ENCODE measurements around the gene TARBP2. TPM values are rescaled to one million over a fixed set of nuclear protein-coding genes. Genes with fewer than 3 reads are reported as not detected.

TARBP2 gene
- total and polyA plus RNA-seq, 9 donors: 24.0 to 31.6 (median 26.2) TPM

- no peak overlapping the region for H3K27ac ChIP-seq (ENCODE audit: low read length)
- H3K4me3 ChIP-seq (ENCODE audit: low read length): no peak overlapping the region
- 80% methylated on average over 1 of the region's 6 CpGs for WGBS (ENCODE audit: insufficient coverage)
- H3K36me3 ChIP-seq (ENCODE audit: control insufficient read depth, insufficient read depth, low read length): peaks cover 77% of the 10 kb centered on the region
- no peaks in the 10 kb centered on the region for H3K27me3 ChIP-seq (ENCODE audit: control insufficient read depth, insufficient read depth, low read length)
- no peak for DNase-seq
- no peaks in the 10 kb centered on the region for H3K9me3 ChIP-seq (replicated peaks; ENCODE audit: control insufficient read depth, low read depth, low read length)
- peaks cover 1% of the 10 kb centered on the region for H3K4me1 ChIP-seq (ENCODE audit: control insufficient read depth, insufficient read depth, low read length)
Observed at GRCh38 chr12:53513712-53514410, 12.8 kb downstream of the TARBP2 start.

- 79% methylated on average over 2 of the region's 6 CpGs for WGBS (ENCODE audit: insufficient coverage)
Observed at GRCh38 chr12:53514628-53515290, 13.7 kb downstream of the TARBP2 start.

GRCh38 chr12:53515291-53515680 is 14.2 kb downstream of the TARBP2 start:
- Histone ChIP-seq H3K4me3 (ENCODE audit: low read length) (no peak overlapping the region), H3K27me3 (ENCODE audit: control insufficient read depth, insufficient read depth, low read length) (no peaks in the 10 kb centered on the region), H3K27ac (ENCODE audit: low read length) (no peak overlapping the region), H3K36me3 (ENCODE audit: control insufficient read depth, insufficient read depth, low read length) (peaks cover 80% of the 10 kb centered on the region), H3K4me1 (ENCODE audit: control insufficient read depth, insufficient read depth, low read length) (no peaks in the 10 kb centered on the region), H3K9me3 (replicated peaks; ENCODE audit: control insufficient read depth, low read depth, low read length) (no peaks in the 10 kb centered on the region)
- DNase-seq: no peak
- no CpG with 5 or more reads among the region's 2 CpGs for WGBS (ENCODE audit: insufficient coverage)

More at GRCh38 chr12:53514628-53515290, 13.7 kb downstream of the TARBP2 start:
- peaks cover 78% of the 10 kb centered on the region for H3K36me3 ChIP-seq (ENCODE audit: control insufficient read depth, insufficient read depth, low read length)
- no peak overlapping the region for H3K4me3 ChIP-seq (ENCODE audit: low read length)
- no peaks in the 10 kb centered on the region for H3K27me3 ChIP-seq (ENCODE audit: control insufficient read depth, insufficient read depth, low read length)
- H3K9me3 ChIP-seq (replicated peaks; ENCODE audit: control insufficient read depth, low read depth, low read length): no peaks in the 10 kb centered on the region
- no peaks in the 10 kb centered on the region for H3K4me1 ChIP-seq (ENCODE audit: control insufficient read depth, insufficient read depth, low read length)
- DNase-seq: no peak
- no peak overlapping the region for H3K27ac ChIP-seq (ENCODE audit: low read length)

- no peaks in the 10 kb centered on the region for H3K4me1 ChIP-seq (ENCODE audit: control insufficient read depth, insufficient read depth, low read length)
- H3K27me3 ChIP-seq (ENCODE audit: control insufficient read depth, insufficient read depth, low read length): no peaks in the 10 kb centered on the region
- WGBS (ENCODE audit: insufficient coverage): 93% methylated on average over 11 of the region's 13 CpGs
- no peaks in the 10 kb centered on the region for H3K9me3 ChIP-seq (replicated peaks; ENCODE audit: control insufficient read depth, low read depth, low read length)
- no peak for DNase-seq
- no peak overlapping the region for H3K27ac ChIP-seq (ENCODE audit: low read length)
- H3K4me3 ChIP-seq (ENCODE audit: low read length): no peak overlapping the region
- peaks cover 72% of the 10 kb centered on the region for H3K36me3 ChIP-seq (ENCODE audit: control insufficient read depth, insufficient read depth, low read length)
Observed at GRCh38 chr12:53516758-53517455, 15.8 kb downstream of the TARBP2 start.

GRCh38 chr12:53518381-53518780 is 17.3 kb downstream of the TARBP2 start:
- WGBS (ENCODE audit: insufficient coverage): 89% methylated on average over 5 of the region's 5 CpGs
- no peaks in the 10 kb centered on the region for H3K4me1 ChIP-seq (ENCODE audit: control insufficient read depth, insufficient read depth, low read length)
- H3K9me3 ChIP-seq (replicated peaks; ENCODE audit: control insufficient read depth, low read depth, low read length): no peaks in the 10 kb centered on the region
- H3K4me3 ChIP-seq (ENCODE audit: low read length): no peak overlapping the region
- DNase-seq: no peak
- H3K27me3 ChIP-seq (ENCODE audit: control insufficient read depth, insufficient read depth, low read length): no peaks in the 10 kb centered on the region
- peaks cover 71% of the 10 kb centered on the region for H3K36me3 ChIP-seq (ENCODE audit: control insufficient read depth, insufficient read depth, low read length)
- no peak overlapping the region for H3K27ac ChIP-seq (ENCODE audit: low read length)

GRCh38 chr12:53523131-53523530 is 22.0 kb downstream of the TARBP2 start:
- Histone ChIP-seq H3K4me3 (ENCODE audit: low read length) (no peak overlapping the region), H3K27me3 (ENCODE audit: control insufficient read depth, insufficient read depth, low read length) (no peaks in the 10 kb centered on the region), H3K4me1 (ENCODE audit: control insufficient read depth, insufficient read depth, low read length) (no peaks in the 10 kb centered on the region), H3K36me3 (ENCODE audit: control insufficient read depth, insufficient read depth, low read length) (peaks cover 57% of the 10 kb centered on the region), H3K9me3 (replicated peaks; ENCODE audit: control insufficient read depth, low read depth, low read length) (no peaks in the 10 kb centered on the region), H3K27ac (ENCODE audit: low read length) (no peak overlapping the region)
- no peak for DNase-seq
- no CpG with 5 or more reads among the region's 3 CpGs for WGBS (ENCODE audit: insufficient coverage)

GRCh38 chr12:53524476-53524875 is 23.4 kb downstream of the TARBP2 start:
- WGBS (ENCODE audit: insufficient coverage): 94% methylated on average over 7 of the region's 13 CpGs
- Histone ChIP-seq H3K9me3 (replicated peaks; ENCODE audit: control insufficient read depth, low read depth, low read length) (no peaks in the 10 kb centered on the region), H3K36me3 (ENCODE audit: control insufficient read depth, insufficient read depth, low read length) (peaks cover 52% of the 10 kb centered on the region)

GRCh38 chr12:53530061-53530460 is 29.0 kb downstream of the TARBP2 start:
- Histone ChIP-seq H3K36me3 (ENCODE audit: control insufficient read depth, insufficient read depth, low read length) (peaks cover 55% of the 10 kb centered on the region), H3K27me3 (ENCODE audit: control insufficient read depth, insufficient read depth, low read length) (no peaks in the 10 kb centered on the region), H3K27ac (ENCODE audit: low read length) (no peak overlapping the region), H3K4me3 (ENCODE audit: low read length) (no peak overlapping the region), H3K4me1 (ENCODE audit: control insufficient read depth, insufficient read depth, low read length) (no peaks in the 10 kb centered on the region), H3K9me3 (replicated peaks; ENCODE audit: control insufficient read depth, low read depth, low read length) (no peaks in the 10 kb centered on the region)
- DNase-seq: no peak
- WGBS (ENCODE audit: insufficient coverage): 94% methylated on average over 2 of the region's 2 CpGs

More at GRCh38 chr12:53524476-53524875, 23.4 kb downstream of the TARBP2 start:
- DNase-seq: no peak
- Histone ChIP-seq H3K27ac (ENCODE audit: low read length) (no peak overlapping the region), H3K27me3 (ENCODE audit: control insufficient read depth, insufficient read depth, low read length) (no peaks in the 10 kb centered on the region), H3K4me3 (ENCODE audit: low read length) (no peak overlapping the region), H3K4me1 (ENCODE audit: control insufficient read depth, insufficient read depth, low read length) (no peaks in the 10 kb centered on the region)

GRCh38 chr12:53530920-53531319 is 29.8 kb downstream of the TARBP2 start:
- no peaks in the 10 kb centered on the region for H3K9me3 ChIP-seq (replicated peaks; ENCODE audit: control insufficient read depth, low read depth, low read length)
- peaks cover 54% of the 10 kb centered on the region for H3K36me3 ChIP-seq (ENCODE audit: control insufficient read depth, insufficient read depth, low read length)
- WGBS (ENCODE audit: insufficient coverage): 100% methylated on average over 1 of the region's 4 CpGs

GRCh38 chr12:53532021-53532420 is 30.9 kb downstream of the TARBP2 start:
- Histone ChIP-seq H3K4me1 (ENCODE audit: control insufficient read depth, insufficient read depth, low read length) (no peaks in the 10 kb centered on the region), H3K4me3 (ENCODE audit: low read length) (no peak overlapping the region), H3K36me3 (ENCODE audit: control insufficient read depth, insufficient read depth, low read length) (peaks cover 55% of the 10 kb centered on the region), H3K27ac (ENCODE audit: low read length) (no peak overlapping the region), H3K27me3 (ENCODE audit: control insufficient read depth, insufficient read depth, low read length) (no peaks in the 10 kb centered on the region), H3K9me3 (replicated peaks; ENCODE audit: control insufficient read depth, low read depth, low read length) (no peaks in the 10 kb centered on the region)
- WGBS (ENCODE audit: insufficient coverage): 75% methylated on average over 3 of the region's 3 CpGs
- no peak for DNase-seq

More at GRCh38 chr12:53530920-53531319, 29.8 kb downstream of the TARBP2 start:
- no peak overlapping the region for H3K4me3 ChIP-seq (ENCODE audit: low read length)
- DNase-seq: no peak
- no peak overlapping the region for H3K27ac ChIP-seq (ENCODE audit: low read length)
- no peaks in the 10 kb centered on the region for H3K27me3 ChIP-seq (ENCODE audit: control insufficient read depth, insufficient read depth, low read length)
- H3K4me1 ChIP-seq (ENCODE audit: control insufficient read depth, insufficient read depth, low read length): no peaks in the 10 kb centered on the region

Measured in muscle of leg (tissue), 11 donors.